Activated CD8-positive, alpha-beta memory T cell treated with anti-CD3 and anti-CD28 coated beads for 24 hours (primary cell): ENCODE data around the gene CTAG2.
"Not testable (repeated sequence)": the region's sequence is repeated elsewhere in the genome, so short reads cannot be mapped to it uniquely, and the experiment has no call there.

Experiments
- DNase-seq: peaks from one replicate; pipeline ENCODE4 v3.0.0-alpha.2; 2020

Gene CTAG2

GRCh38 chrX:154645745-154646378 is 7.5 kb downstream of the CTAG2 start:
- not testable (repeated sequence) for DNase-seq

DNA sequence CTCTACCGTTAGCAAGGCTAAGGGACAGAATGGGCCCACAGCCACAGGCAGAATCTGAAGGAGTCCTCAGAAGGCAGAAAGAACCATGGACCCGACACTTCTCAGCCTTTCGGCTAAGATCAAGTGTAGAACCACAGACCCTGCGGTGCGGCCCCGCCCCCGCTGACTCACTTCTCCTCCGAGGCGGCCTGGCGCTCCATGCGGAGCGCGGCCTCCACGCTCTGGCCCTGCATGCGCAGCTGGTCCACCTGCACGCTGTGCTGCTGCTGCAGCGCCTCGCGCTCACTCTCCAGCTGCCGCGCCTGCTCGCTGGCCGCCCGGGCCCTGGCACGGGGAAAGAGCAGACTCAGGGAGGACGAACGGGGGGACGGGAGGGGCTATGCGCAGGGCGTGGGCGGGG is 9.7 kb downstream of the CTAG2 start:
- not testable (repeated sequence) for DNase-seq

DNA sequence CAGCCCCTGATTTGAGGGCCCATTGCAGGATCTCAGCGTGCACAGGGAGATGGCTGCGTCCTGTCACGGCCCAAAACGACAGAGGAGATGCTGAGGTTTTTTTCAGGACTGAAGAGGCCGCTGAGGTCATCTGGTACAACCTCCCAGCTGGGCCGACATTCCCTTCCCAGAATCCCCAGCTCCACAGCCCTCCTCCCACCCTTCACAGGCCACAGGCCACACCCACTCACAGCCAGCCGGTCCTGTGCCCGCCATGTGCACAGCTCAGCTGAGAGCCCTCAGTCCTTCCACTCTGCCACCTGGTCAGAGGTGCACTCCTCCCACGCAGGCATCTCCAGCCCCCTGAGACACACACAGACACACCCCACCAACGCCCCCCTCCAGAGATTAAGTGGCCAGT is 11.6 kb downstream of the CTAG2 start:
- not testable (repeated sequence) for DNase-seq

- DNase-seq, result not testable (repeated sequence)
Measured at GRCh38 chrX:154633661-154634060, 19.7 kb downstream of the CTAG2 start.

DNA sequence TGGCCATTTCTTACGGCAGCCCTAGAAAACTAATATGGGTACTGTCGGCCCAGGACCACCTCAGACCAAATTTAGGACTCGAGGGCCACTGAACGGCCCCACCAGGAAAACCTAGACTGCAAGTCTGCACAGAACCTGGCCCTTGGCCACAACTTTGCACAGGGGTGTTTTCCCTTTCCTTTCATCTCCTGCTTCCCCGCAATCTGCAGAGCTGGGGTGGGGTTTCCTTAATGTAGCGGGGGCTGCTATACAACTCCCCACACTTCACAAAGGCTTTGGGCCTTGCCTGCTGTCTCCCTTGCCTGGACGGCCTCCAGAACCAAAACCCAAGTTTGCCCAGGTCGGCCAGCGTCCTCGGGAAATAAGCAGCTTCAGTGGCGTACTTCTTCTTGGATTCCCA is 22.4 kb downstream of the CTAG2 start:
- DNase-seq, result not testable (repeated sequence)

- DNase-seq, result not testable (repeated sequence)
Measured at GRCh38 chrX:154628960-154629359, 24.4 kb downstream of the CTAG2 start.

DNA sequence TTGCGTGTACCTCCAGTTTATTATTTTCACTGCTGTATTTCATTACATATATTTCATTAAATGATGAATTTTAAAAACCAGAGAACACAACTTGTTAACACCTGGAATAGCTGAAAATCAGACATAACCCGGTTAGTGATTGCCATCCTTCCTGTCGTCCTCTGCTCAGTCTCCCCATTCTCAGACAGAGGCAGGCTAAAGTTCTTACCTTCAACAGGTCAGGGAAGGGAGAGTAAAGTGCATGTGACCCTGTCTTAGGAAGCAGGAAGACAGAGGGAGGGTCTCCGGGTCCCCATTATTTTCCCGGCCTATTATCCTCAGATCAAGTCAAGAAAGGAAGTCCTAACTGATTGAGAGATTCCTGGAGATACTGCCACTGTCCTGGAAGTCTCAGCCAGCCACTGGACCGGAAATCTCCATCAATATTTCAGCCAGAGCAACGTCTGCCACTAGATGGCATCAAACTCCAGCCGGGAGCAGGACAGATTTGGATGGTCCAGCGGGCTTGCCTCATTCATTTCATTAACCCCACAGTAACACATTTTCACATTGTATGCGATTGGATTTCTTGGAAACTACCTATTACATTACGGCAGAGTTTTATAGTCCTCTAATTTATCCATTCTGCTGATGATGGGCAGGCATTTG is 32.5 kb downstream of the CTAG2 start:
- not testable (repeated sequence) for DNase-seq

DNA sequence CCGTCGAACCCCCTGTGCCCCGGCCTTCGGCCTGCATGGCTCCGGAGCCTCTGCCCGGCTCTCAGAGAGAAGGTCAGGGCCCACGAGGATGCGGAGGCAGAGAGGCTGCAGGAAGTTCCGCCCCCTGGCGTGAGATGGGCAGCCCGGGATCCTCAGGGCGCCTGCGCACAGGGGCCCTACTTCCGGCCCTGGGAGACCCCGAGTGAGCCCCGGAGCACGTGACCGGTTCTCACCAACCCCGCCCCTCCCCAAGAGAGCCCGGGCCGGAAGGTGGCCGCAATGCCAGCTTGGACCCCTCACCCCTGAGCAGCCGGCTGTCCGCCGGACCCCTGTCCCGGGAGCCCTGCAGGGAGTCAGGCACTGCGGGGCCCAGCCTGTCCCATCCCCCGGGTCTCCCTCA is 34.2 kb downstream of the CTAG2 start, which contains the start of gene CTAG1B:
Gene CTAG1B (minus strand): TSS at position 101 of the 400 bp plus-strand sequence. CDS start 64 bp downstream, at position 37.
- DNase-seq, result not testable (repeated sequence)

- DNase-seq, result not testable (repeated sequence)
Measured at GRCh38 chrX:154613586-154613985, 39.8 kb downstream of the CTAG2 start.

DNA sequence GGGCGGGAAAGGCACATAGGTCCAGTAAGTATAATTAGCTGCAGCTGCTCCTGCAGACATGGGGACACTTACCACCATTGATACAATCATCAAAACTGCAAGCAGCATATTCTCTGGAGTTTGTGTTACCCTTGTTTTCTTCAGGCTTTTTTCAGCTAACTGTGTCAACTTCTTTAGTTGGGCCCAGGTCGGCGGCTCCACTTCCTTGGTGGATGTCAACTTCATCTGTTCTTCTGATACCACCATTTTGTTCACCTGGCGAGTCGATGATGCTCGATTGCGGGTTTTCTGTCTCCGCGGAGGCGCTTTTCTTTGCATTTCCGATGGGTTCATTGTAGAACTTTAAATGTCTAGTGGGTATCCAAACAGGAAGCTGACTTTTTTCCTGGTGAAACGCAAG is 42.2 kb downstream of the CTAG2 start:
- not testable (repeated sequence) for DNase-seq

DNA sequence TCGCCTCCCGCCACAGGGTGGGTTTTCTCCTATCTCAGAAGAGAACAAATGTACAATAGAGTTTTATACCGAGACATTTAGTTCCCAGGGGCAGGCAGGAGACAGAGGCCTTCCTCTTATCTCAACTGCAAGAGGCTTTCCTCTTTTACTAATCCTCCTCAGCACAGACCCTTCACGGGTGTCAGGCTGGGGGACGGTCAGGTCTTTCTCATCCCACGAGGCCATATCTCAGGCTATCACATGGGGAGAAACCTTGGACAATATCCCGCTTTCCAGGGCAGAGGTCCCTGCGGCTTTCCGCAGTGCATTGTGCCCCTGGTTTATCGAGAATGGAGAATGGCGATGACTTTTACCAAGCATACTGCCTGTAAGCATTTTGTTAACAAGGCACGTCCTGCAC is 44.6 kb downstream of the CTAG2 start:
- DNase-seq, result not testable (repeated sequence)

- not testable (repeated sequence) for DNase-seq
Measured at GRCh38 chrX:154607976-154608375, 45.4 kb downstream of the CTAG2 start.

DNA sequence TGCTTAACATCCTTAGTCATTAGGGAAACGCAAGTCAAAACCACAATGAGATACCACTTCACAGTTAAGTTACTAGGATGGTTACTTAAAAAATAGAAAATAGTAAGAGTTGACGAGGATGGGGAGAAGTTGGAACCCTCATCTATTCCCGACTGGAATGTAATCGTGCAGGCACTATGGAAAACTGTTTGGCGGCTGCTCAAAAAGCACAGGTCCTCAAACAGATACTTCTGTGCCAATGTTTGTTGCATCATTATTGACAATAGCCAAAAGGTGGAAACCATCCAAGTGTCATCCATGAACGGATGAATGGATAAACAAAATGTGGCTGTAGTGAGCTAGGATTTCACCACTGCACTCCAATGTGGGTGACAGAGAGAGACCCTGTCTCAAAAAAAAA is 46.0 kb downstream of the CTAG2 start:
- no peak for DNase-seq

DNA sequence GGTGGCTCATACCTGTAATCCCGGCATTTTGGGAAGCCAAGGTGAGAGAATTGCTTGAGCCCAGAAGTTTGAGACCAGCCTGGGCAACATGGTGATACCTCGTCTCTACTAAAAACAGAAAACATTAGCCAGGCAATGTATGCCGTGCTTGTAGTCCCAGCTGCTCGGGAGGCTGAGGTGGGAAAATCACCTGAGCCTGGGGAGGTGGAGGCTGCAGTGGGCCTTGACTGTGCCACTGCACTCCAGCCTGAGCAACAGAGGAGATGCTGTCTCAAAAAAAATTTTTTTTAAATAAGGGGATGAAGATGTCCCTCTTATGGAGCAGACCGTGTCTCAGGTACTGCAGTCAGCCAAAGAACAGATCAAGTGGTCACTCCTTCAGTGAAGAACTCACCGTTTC is 47.8 kb downstream of the CTAG2 start:
- no peak for DNase-seq

- DNase-seq, result no peak
Measured at GRCh38 chrX:154603438-154604430, 49.6 kb downstream of the CTAG2 start.

DNA sequence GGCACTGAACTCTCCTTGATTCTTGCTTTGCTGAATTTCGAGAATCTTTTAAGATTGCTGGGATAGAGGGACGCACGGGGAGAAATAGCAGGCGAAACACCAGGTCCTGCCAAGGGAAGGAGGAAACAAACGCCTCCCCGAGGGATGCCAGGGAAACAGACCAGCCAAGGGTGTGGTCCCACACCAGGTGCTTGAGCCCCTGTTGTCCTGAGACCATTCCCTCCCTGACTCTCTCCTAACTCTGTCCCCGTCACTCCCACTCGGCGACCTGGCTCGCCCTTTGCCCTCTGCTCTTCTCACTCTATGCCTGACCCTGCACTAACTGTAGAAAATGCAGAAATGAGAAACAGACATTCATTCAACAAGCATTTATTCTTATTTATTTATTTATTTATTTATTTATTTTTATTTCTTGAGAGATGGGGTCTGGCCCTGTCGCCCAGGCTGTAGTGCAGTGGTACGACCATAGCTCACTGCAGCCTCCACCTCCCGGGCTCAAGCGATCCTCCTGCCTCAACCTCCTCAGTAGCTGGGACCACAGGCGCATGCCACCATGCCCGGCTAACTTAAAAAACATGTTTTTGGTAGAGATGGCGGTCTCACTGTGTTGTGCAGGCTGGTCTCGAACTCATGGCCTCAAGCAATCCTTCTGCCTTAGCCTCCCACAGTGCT is 50.5 kb downstream of the CTAG2 start:
- no peak for DNase-seq

GRCh38 chrX:154602226-154602625 is 51.2 kb downstream of the CTAG2 start:
- no peak for DNase-seq
